Brain microvascular endothelial cell (primary cell): Measurements from ENCODE around the gene PTN.
"Not testable (repeated sequence)": the region's sequence is repeated elsewhere in the genome, so short reads cannot be mapped to it uniquely, and the experiment has no call there.

Experiments
- DNase-seq: peaks from one replicate; pipeline ENCODE4 v3.0.0-alpha.2; 2020
- H3K27ac ChIP-seq: fragments of 250-450 bp; sonication (Bioruptor Pico); 2 replicates; pipeline ENCODE4 v1.5.1; 2020; ENCODE audit warnings: mild to moderate bottlenecking, moderate library complexity
- H3K27me3 ChIP-seq: fragments of 250-450 bp; sonication (Bioruptor Pico); replicated peaks from 2 replicates; pipeline ENCODE4 v1.5.1; 2020; ENCODE audit warnings: mild to moderate bottlenecking
- H3K36me3 ChIP-seq: fragments of 250-450 bp; sonication (Bioruptor Pico); replicated peaks from 2 replicates; pipeline ENCODE4 v1.5.1; 2020; ENCODE audit warnings: mild to moderate bottlenecking
- H3K4me3 ChIP-seq: 2 replicates; pipeline ENCODE4 v1.5.1; 2011; ENCODE audit warnings: low read depth, mild to moderate bottlenecking, control low read depth, low read length, moderate library complexity
- in situ Hi-C: cut with HindIII; loops from 2 replicates; pipeline ENCODE4 v1.10.0; 2017; ENCODE audit warnings: low sequenced_read_pairs, low pct_ligation_motif_present
- TF ChIP-seq, protein P1 (sequence below): IDR thresholded peaks from 2 replicates; pipeline ENCODE4 v1.5.1; 2011; ENCODE audit warnings: low read depth, mild to moderate bottlenecking, moderate library complexity, low read length, control low read depth, inconsistent platforms; ENCODE audit errors: missing control alignments

Gene PTN

GRCh38 chr7:137272249-137272648 is 71.3 kb downstream of the PTN start:
- in situ Hi-C loops, result no loop called here
- TF ChIP-seq, protein P1, sequence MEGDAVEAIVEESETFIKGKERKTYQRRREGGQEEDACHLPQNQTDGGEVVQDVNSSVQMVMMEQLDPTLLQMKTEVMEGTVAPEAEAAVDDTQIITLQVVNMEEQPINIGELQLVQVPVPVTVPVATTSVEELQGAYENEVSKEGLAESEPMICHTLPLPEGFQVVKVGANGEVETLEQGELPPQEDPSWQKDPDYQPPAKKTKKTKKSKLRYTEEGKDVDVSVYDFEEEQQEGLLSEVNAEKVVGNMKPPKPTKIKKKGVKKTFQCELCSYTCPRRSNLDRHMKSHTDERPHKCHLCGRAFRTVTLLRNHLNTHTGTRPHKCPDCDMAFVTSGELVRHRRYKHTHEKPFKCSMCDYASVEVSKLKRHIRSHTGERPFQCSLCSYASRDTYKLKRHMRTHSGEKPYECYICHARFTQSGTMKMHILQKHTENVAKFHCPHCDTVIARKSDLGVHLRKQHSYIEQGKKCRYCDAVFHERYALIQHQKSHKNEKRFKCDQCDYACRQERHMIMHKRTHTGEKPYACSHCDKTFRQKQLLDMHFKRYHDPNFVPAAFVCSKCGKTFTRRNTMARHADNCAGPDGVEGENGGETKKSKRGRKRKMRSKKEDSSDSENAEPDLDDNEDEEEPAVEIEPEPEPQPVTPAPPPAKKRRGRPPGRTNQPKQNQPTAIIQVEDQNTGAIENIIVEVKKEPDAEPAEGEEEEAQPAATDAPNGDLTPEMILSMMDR, result no peak
- no peak overlapping the region for H3K27ac ChIP-seq
- no peaks in the 10 kb centered on the region for H3K36me3 ChIP-seq
- no peak overlapping the region for H3K4me3 ChIP-seq
- no peak for DNase-seq
- no peaks in the 10 kb centered on the region for H3K27me3 ChIP-seq

DNA sequence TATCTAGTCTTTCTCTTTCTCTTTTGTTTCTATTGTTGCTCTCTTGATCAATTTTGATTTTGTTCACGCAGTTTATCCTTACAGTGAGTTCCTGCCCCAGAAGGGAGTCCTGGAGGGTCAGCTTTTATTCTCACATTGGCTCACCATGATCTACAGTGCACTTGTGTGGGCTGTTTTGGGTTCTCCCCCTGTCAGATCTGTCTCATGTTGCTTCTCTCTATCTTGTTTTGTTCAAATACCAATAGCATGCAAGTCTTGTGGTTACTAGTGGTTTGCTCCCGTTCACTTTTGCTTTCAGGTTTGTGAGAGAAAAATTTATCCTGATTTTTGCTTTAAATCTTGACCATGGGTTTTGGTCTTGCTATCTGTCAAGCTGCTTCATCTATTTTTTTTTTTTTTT is 74.3 kb downstream of the PTN start:
- TF ChIP-seq, protein P1, result no peak

DNA sequence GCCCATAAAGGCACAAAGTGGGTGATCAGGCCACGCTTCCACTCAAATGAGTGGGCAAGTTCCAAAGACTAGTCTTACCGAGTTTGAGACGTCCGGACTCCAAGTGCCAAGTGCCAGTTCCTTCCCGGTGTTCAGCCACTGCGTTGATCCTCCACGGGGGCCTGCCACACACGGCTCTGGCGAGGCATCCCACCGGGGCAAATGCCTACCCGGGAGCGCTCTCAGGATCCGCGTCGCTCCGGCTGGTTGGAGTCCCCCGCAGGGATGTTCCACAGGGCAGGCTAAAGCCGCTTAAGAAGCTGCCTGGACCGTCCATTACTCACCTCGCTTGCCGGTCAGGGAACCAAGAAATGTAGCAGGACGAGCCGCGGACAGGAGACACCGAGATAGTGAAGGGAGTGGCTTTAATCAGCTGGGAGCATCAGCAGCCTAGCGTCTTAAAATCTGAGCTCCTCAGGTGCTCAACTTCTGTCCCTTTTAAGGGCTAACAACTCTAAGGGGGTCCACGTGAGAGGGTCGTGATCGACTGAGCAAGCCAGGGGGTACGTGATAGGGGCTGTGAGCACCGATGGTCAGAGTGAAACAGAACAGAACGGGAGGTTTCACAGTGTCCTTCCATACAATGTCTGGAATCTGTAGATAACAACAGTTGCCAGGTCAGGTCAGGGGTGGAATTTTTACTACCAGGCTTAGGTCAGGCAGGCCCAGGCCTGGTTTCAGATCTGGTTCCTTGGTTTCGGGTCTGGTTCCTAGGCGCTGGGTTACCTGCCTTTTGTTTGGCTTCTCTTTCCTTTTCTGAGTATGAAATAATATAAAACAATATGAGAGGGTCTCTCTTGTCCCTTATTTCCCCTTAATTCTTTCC is 75.3 kb downstream of the PTN start:
- H3K27me3 ChIP-seq, H3K36me3 ChIP-seq, H3K27ac ChIP-seq, H3K4me3 ChIP-seq, in situ Hi-C loops, DNase-seq: not testable (repeated sequence)

More for the DNA sequence above, 74.3 kb downstream of the PTN start:
- in situ Hi-C loops, result no loop called here
- H3K27me3 ChIP-seq, result no peaks in the 10 kb centered on the region
- no peaks in the 10 kb centered on the region for H3K36me3 ChIP-seq
- no peak overlapping the region for H3K4me3 ChIP-seq
- no peak overlapping the region for H3K27ac ChIP-seq
- no peak for DNase-seq

- TF ChIP-seq, protein P1, result no peak
- Histone ChIP-seq H3K36me3 (no peaks in the 10 kb centered on the region), H3K27ac (no peak overlapping the region), H3K4me3 (no peak overlapping the region), H3K27me3 (no peaks in the 10 kb centered on the region)
- no peak for DNase-seq
- in situ Hi-C loops, result no loop called here
Observed at GRCh38 chr7:137266764-137267163, 76.8 kb downstream of the PTN start.

GRCh38 chr7:137265480-137265879 is 78.1 kb downstream of the PTN start:
- H3K4me3 ChIP-seq, H3K27ac ChIP-seq, H3K27me3 ChIP-seq, DNase-seq, H3K36me3 ChIP-seq, in situ Hi-C loops: not testable (repeated sequence)

DNA sequence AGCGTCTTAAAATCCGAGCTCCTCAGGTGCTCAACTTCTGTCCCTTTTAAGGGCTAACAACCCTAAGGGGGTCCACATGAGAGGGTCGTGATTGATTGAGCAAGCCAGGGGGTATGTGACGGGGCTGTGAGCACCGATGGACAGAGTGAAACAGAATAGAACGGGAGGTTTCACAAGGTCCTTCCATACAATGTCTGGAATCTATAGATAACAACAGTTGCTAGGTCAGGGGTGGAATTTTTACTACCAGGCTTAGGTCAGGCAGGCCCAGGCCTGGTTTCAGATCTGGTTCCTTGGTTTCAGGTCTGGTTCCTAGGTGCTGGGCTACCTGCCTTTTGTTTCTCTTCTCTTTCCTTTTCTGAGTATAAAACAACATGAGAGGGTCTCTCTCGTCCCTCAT is 80.9 kb downstream of the PTN start:
- Histone ChIP-seq H3K27ac (no peak overlapping the region), H3K27me3 (no peaks in the 10 kb centered on the region), H3K36me3 (no peaks in the 10 kb centered on the region), H3K4me3 (no peak overlapping the region)
- no peak for DNase-seq
- in situ Hi-C loops, result no loop called here
- TF ChIP-seq, protein P1, result no peak

DNA sequence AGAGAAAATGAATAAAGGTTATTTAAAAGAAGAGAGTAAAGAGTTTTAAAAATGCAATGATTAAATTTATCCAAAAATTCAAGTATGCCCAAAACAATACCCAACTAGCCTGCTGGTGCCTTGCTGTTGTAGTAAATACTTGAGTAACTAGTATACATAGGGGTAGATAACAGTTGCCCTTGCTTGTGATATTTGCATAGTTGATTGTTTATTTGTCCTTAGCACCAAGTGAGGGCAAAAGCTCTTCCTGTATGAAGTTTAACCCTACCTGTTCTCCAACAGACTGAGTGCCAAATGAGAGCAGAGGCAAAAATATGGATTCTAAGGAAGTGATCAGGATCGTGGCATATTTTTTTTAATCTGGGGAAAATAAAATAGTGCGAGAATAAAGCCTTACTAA is 85.0 kb downstream of the PTN start:
- H3K36me3 ChIP-seq, result no peaks in the 10 kb centered on the region
- no peaks in the 10 kb centered on the region for H3K27me3 ChIP-seq
- TF ChIP-seq, protein P1, result no peak
- DNase-seq, result no peak
- H3K27ac ChIP-seq, result no peak overlapping the region
- H3K4me3 ChIP-seq, result no peak overlapping the region
- in situ Hi-C loops, result no loop called here
